HEK293 (cell line): Measurements from ENCODE around the gene HMOX1.

Experiments used
- GLI2 ChIP-seq: fragments of 450-650 bp; formaldehyde crosslinking; IDR thresholded peaks from 2 replicates; pipeline ENCODE4; 2017; ENCODE audit warnings: missing biosample characterization, missing genetic modification characterization, low read depth, borderline replicate concordance
- ZBTB1 ChIP-seq: fragments of 450-650 bp; formaldehyde crosslinking; IDR thresholded peaks from 2 replicates; pipeline ENCODE4 v1.5.1; 2016; ENCODE audit warnings: missing biosample characterization, missing genetic modification characterization
- ZNF274 ChIP-seq, 2 experiments: fragments of 200-500 bp in 1 of 2; fragments of 450-650 bp in 1 of 2; sonication (Bioruptor generic) in 1 of 2; formaldehyde crosslinking in 1 of 2; IDR thresholded peaks; 2 replicates each; pipeline versions ENCODE4 v1.5.1 to v1.6.1; 2014 to 2016; ENCODE audit warnings: borderline replicate concordance in 1 of 2, inconsistent platforms in 1 of 2, low read length in 1 of 2, missing biosample characterization in 1 of 2, missing genetic modification characterization in 1 of 2
- ZNF292 ChIP-seq: fragments of 450-650 bp; formaldehyde crosslinking; IDR thresholded peaks from 2 replicates; pipeline ENCODE4 v1.5.1; 2016; ENCODE audit warnings: low read depth, missing biosample characterization, missing genetic modification characterization, borderline replicate concordance
- ZNF521 ChIP-seq: fragments of 450-650 bp; formaldehyde crosslinking; IDR thresholded peaks from 2 replicates; pipeline ENCODE4 v1.5.1; 2017; ENCODE audit warnings: missing biosample characterization, mild to moderate bottlenecking, missing genetic modification characterization
- ZNF560 ChIP-seq: fragments of 450-650 bp; formaldehyde crosslinking; IDR thresholded peaks from 2 replicates; pipeline ENCODE4 v1.5.1; 2017; ENCODE audit warnings: missing biosample characterization, missing genetic modification characterization, borderline replicate concordance
- TF ChIP-seq, protein P1 (sequence below): fragments of 450-650 bp; formaldehyde crosslinking; IDR thresholded peaks from 2 replicates; pipeline ENCODE4 v1.5.1; 2016; ENCODE audit warnings: missing biosample characterization, missing genetic modification characterization
- TF ChIP-seq, protein P2 (sequence below): fragments of 450-650 bp; formaldehyde crosslinking; IDR thresholded peaks from 2 replicates; pipeline ENCODE4 v1.5.1; 2016; ENCODE audit warnings: missing biosample characterization, missing genetic modification characterization
- TF ChIP-seq, protein P3 (sequence below): fragments of 450-650 bp; formaldehyde crosslinking; IDR thresholded peaks from 2 replicates; pipeline ENCODE4 v1.5.1; 2016; ENCODE audit warnings: missing biosample characterization, missing genetic modification characterization

DNA sequence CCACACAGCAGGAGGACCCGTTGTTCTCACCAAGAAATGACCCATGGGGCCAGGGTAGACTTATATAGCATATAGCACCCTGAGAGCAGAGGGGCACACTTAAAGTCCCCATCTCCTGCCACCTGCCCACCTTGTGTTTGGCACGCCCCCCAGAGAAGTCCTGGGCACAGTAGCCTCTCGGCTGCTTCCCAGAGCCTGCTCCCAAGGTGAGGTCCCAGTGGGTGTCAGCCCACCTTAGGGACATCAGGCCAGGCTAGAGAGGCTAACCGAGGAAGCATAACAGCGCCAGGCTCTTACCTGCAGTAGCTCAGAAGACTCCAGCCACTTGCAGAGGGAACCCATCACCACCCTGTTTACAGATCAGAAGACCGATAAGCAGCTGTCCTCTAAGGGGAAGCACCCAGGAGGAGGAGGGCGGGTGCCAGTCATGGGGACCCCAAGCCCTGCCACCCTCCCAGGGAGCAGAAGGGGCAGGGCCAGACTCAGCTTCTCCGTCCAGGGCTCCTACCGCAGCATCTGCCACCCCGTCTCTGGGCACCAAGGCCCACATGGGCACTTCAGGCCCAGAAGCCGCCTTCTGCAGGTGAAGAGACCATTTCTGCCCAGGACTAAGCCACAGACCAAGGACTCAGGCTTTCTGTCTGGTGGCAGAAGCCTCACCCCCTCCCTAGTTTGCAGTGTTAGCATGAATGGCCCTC, 34.9 kb upstream of the HMOX1 start:
- TF ChIP-seq, protein P1, sequence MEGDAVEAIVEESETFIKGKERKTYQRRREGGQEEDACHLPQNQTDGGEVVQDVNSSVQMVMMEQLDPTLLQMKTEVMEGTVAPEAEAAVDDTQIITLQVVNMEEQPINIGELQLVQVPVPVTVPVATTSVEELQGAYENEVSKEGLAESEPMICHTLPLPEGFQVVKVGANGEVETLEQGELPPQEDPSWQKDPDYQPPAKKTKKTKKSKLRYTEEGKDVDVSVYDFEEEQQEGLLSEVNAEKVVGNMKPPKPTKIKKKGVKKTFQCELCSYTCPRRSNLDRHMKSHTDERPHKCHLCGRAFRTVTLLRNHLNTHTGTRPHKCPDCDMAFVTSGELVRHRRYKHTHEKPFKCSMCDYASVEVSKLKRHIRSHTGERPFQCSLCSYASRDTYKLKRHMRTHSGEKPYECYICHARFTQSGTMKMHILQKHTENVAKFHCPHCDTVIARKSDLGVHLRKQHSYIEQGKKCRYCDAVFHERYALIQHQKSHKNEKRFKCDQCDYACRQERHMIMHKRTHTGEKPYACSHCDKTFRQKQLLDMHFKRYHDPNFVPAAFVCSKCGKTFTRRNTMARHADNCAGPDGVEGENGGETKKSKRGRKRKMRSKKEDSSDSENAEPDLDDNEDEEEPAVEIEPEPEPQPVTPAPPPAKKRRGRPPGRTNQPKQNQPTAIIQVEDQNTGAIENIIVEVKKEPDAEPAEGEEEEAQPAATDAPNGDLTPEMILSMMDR (tag by site-specific recombination), result no peak
- TF ChIP-seq ZNF560 (tag by site-specific recombination), result no peak
- no peak for TF ChIP-seq ZBTB1 (tag by site-specific recombination)
- no peak for TF ChIP-seq ZNF274 (IDR thresholded peaks at IDR 0.05; ENCODE audit: low read length)
- no peak for TF ChIP-seq ZNF274 (tag by site-specific recombination; IDR thresholded peaks at IDR 0.05; ENCODE audit: borderline replicate concordance)
- TF ChIP-seq, protein P2, sequence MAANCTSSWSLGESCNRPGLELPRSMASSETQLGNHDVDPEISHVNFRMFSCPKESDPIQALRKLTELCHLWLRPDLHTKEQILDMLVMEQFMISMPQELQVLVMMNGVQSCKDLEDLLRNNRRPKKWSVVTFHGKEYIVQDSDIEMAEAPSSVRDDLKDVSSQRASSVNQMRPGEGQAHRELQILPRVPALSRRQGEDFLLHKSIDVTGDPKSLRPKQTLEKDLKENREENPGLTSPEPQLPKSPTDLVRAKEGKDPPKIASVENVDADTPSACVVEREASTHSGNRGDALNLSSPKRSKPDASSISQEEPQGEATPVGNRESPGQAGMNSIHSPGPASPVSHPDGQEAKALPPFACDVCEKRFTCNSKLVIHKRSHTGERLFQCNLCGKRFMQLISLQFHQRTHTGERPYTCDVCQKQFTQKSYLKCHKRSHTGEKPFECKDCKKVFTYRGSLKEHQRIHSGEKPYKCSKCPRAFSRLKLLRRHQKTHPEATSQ (tag by site-specific recombination), result no peak
- TF ChIP-seq ZNF292, result no peak
- no peak for TF ChIP-seq ZNF521 (tag by site-specific recombination)
- no peak for TF ChIP-seq GLI2 (tag by site-specific recombination)
- TF ChIP-seq, protein P3, sequence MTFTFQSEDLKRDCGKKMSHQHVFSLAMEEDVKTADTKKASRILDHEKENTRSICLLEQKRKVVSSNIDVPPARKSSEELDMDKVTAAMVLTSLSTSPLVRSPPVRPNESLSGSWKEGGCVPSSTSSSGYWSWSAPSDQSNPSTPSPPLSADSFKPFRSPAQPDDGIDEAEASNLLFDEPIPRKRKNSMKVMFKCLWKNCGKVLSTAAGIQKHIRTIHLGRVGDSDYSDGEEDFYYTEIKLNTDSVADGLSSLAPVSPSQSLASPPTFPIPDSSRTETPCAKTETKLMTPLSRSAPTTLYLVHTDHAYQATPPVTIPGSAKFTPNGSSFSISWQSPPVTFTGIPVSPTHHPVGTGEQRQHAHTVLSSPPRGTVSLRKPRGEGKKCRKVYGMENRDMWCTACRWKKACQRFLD (tag by site-specific recombination), result no peak
